Eye (tissue), 1 donor: Measurements from ENCODE around the gene RAB40B.

Experiments
- DNase-seq: peaks from one replicate; pipeline ENCODE4 v3.0.0-alpha.2; 2015

Gene RAB40B

DNA sequence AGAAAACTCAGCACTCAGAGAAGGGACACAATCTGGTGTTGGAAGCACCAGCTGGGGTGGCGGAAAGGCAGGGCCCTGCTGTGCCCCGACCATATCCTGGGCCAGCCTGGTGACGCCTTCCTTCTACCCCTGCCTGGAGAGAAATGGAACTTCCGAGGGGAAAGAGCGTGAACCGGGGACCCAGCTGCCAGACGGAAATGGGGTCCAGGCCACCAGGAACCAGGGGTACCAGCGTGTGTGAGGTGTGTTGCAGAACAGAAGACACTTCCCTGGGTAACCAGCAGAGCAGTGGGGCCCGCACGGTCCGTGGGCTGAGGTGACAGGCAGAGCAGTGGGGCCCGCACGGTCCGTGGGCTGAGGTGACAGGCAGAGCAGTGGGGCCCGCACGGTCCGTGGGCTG lies 6.8 kb downstream of the RAB40B start:
- DNase-seq = no peak

- no peak for DNase-seq
These were observed 7.6 kb downstream of the RAB40B start for GRCh38 chr17:82690786-82691489.

- no peak for DNase-seq
These were observed 9.4 kb downstream of the RAB40B start for GRCh38 chr17:82689077-82689476.

- DNase-seq = no peak
These were observed 10.6 kb downstream of the RAB40B start for GRCh38 chr17:82687871-82688270.

DNA sequence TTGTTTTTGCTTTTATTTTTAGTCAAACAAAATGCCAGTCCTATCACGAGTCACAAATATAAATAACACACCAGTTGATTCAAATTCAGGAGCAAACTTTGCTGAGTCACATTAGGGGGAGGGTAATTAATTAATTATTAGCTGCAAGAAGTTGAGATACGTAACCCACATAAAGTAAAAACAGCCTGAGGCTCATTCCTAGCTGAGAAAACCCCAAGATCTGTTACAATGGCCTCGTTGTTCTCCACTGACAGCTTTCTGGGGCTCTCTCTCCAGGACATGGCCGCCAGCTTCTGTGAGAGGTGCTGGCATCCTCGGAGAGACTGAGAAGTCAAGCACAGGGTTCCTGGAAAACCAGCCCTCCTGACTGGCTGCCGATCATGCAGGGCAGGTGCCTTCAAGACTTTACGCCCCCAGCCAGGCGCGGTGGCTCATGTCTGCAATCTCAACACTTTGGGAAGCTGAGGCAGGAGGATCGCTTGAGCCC lies 11.1 kb downstream of the RAB40B start:
- DNase-seq = no peak

DNA sequence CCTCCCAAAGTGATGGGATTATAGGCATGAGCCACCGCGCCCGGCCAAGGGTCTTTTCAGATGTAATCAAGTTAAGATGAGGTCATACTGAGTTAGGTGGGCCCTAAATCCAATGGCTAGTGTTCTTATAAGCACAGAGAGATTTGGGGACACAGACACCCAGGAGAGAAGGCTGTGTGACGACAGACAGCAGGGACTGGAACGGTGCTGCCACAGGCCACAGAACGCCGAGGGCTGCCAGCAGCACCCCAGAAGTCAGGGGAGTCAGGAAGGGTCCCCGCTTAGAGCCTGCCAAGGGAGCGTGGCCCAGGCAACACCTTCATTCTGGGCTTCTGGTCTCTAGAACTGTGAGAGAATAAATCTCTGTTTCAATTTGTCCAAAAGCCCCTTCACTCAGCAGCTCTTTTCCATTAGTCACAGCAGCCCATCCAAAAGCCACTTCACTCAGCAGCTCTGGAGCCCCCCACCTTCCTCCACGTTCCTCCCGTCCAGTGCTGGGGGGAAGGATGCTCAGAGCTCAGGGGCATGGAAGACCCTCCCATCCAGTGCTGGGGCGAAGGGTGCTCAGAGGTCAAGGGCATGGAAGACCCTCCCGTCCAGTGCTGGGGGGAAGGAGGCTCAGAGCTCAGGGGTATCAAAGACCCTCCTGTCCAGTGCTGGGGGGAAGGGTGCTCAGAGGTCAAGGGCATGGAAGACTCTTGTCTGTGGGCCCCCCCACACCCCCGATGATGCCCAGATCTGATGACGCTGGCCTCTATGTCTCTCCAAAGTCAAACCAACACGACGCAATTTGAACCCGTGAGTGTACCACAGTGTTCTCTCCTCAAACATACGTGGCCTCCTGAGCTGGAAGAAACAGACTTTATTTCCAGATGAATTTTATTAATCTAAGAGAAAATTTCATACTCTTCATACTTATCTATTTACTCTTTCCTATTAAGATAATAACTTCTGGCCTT lies 11.9 kb downstream of the RAB40B start:
- no peak for DNase-seq

- DNase-seq = no peak
These were observed 13.2 kb downstream of the RAB40B start for GRCh38 chr17:82685291-82685690.

- no peak for DNase-seq
These were observed 14.2 kb downstream of the RAB40B start for GRCh38 chr17:82684228-82684841.

DNA sequence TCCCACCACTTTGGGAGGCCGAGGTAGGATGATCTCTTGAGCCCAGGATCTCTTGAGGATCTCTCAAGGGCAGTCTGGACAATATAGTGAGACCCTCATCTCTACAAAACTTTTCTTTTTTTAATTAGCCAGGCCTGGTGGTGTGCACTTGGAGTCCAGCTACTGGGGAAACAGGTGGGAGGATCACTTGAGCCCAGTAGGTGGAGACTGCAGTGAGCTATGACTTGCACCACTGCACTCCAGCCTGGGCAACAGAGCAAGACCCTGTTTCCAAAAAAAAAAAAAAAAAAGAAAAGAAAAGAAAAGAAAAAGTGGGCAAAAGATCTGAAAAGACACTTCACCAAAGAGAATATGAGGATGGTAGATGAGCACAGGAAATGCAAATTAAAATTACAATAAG lies 15.0 kb downstream of the RAB40B start:
- no peak for DNase-seq

DNA sequence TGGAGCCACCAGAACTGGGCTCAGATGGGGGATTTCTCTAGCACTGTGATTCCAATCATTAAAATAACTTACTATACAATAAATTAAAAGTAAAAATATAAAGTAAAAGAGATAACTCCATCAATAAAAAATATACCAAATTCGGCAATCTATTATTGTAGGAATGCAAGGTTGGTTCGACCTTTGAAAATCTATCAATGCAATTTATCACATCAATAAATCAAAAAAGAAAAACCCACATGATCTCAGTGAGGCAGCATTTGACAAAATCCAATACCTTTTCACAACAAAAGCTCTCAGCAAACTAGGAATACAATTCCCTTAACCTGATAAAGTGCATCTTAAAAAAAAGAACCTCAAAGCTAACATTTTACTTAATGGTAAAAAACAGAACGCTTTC lies 17.0 kb downstream of the RAB40B start:
- no peak for DNase-seq

DNA sequence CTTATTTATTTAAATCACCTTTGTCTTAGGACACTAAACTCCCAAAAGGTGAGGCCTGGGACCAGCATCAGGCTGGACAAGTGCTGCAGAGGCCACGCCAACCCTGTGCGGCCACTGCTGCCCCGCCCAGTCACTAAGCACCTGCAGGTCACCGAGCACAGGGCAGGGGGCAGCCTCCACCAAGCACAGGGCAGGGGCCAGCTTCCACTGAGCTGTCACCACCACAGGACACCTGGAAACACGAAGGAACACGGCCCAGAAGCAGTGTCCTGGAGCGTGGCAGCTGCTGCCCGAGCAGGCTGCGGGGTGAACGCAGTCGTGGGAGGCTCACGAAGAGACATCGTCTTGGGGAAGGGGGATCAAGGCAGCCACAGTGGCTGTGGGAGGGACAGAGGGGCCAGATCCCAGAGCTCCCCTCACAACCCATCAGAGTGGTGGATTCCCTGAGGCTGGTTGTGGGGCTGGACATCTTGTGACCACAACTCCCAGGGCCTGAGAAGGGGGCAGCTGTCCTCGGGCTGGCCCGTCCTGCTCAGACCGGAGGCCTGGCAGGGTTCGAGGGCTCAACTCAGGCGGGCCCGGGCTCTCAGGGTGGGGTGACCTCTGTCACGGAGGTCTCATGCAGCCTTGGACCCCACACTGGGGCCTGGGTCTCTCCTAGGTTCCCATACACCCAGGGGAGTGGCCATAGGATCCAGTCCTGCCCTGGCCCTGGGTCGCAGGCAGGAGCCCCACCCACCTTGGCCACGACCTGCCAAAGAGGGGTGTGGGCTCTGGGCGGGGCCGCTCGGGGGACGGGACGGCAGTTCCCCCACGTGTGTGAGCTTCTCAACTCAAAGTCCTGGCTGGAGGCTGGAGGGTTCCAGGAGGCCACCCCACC lies 18.7 kb downstream of the RAB40B start:
- DNase-seq = no peak

- no peak for DNase-seq
These were observed 20.1 kb downstream of the RAB40B start for GRCh38 chr17:82678265-82678891.

DNA sequence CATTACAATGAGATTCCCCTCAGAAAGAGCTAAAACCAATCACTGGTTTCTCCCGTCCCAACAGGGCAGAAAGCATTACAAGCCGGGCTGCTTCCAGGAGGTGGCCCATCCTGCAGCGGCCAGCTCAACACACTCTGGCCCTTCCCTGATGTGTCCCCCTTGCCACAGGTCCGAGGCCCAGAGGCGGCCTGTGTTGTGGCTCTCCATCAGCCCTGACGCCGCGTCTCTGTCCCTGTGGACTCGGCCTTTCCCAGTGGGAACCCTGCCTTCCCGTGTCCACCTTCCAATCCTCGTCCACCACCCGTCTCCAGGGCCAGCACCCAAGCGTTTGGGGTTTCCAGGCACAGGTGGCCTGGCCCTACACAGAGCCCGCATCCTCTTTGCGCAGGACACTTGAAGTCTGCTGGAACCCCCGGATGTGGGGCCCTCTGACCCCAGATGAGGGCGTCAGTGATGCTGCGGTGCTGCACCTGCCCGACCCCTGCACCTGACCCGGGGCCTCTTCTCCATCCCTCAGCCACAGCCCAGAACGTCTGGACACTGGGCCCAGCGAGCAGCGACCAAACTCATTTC lies 21.1 kb downstream of the RAB40B start:
- DNase-seq = no peak

DNA sequence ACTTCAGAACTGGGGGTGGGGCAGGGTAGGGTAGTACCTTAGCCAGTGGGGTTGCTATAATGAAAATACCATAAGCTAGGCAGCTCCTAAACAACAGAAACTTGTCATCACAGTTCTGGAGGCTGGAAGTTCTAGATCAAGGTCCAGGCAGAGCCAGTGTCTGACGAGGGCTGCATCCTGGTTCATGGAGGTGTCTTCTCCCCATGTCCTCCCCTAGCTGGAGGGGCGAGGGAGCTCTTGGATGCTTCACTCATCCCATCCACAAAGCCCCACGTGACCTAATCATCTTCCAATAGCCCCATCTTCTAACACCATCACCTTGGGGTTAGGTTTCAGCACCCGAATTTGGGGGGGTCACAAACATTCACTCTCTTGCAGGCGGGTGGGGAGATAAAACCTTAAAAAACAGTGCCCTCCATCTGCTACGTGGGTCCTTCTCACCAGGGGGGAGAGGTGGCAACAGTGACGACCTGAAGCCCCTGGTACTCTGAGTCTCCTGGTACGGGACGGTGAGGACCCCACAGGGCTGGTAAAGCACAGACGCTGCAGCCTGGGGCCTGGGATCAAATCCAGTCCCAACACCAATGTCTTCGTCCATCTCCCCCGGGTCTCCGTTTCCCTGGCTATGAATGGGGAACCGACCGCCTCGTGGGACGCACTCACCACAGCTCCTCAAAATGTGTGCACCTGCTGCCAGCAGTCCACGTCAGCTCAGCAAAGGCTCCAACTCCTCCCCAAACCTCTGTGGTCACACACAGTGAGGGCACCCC lies 22.8 kb downstream of the RAB40B start:
- no peak for DNase-seq

- no peak for DNase-seq
These were observed 23.6 kb downstream of the RAB40B start for GRCh38 chr17:82674656-82675475.

DNA sequence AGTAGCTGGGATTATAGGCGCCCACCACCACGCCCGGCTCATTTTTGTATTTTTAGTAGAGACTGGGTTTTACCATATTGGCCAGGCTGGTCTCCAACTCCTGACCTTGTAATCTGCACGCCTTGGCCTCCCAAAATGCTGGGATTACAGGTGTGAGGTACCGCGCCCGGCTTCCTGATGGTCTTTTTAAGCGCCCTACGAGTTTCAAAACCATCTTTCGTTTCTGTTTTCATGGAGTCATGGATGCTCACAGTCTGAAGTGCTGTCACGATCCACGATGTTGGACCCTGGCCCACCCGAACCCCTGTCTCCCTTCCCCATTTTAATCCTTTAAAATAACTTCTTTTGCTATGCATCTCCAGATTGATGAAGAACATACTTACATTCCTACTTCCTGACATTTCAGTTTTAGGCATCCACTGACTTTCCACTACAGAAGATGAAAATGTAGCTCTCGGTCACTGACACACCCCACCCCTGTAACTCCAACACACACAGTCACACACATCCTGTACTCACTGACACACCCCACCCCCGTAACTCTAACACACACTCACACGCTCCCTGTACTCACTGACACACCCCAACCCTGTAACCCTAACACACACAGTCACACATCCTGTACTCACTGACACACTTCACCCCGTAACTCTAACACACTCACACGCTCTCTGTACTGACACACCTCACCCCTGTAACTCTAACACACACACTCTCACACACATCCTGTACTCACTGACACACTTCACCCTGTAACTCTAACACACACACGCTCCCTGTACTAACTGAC lies 27.6 kb downstream of the RAB40B start:
- DNase-seq = no peak

DNA sequence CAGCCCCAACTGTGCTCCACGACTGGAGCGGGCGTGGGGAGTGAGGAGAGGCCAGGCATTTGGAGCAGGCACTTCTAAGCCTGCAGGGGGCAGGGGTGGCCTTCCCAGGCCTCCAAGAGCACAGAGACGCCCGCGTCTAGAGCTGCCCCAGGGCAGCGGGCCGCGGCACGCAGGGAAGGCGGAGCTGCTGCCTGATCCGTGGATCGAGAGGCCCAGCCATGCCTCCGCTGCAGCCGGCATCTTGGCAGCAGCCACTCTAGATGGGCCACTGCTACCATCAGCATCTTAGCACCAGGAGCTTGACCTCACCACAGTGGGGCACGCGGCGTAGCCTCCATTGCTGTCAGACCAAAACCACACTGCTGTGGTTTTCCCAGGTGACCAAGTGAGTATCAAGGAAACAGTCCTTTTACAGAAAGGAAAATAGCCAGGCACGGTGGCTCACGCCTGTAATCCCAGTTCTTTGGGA lies 29.8 kb downstream of the RAB40B start:
- DNase-seq = peak; percentile 75

GRCh38 chr17:82668024-82668630 lies 30.4 kb downstream of the RAB40B start:
- DNase-seq = no peak

DNA sequence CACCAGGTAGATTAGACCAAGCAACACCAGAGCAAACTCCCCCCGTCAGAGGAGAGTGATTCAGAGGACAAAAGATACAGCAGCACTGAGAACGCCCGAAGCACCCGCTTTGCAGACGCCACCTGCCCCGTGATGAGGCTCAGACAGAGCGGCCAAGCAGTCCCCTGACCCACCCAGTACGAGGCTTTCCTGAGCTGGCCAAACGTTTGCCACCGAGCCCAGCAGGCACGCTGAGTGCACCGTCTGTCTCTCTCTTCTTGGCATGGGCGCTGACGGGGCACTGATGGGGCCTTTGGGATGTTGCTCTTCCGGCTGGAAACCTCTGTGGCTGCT lies 30.9 kb downstream of the RAB40B start:
- DNase-seq = no peak
